B cell (primary cell): Measurements from ENCODE around the gene SMC1B. TPM values are rescaled to one million over a fixed set of nuclear protein-coding genes. Genes with fewer than 3 reads are reported as not detected.

Source experiments
- ATAC-seq: fragments of 200-7000 bp; cut with Tn5 transposase; one replicate; pipeline ENCODE4 v1.10.0; 2021; ENCODE audit warnings: low read depth, mild to moderate bottlenecking, moderate number of reproducible peaks, moderate library complexity
- CTCF ChIA-PET: fragments of 350-600 bp; sonication (Branson Sonifier 250); formaldehyde crosslinking; loops from one replicate; lab custom pipeline; 2021; ENCODE audit warnings: antibody characterized with exemption, inconsistent platforms; lab: Charles Lee
- POLR2A ChIA-PET: fragments of 350-600 bp; sonication (Branson Sonifier 250); formaldehyde crosslinking; loops from one replicate; lab custom pipeline; 2021; ENCODE audit warnings: antibody characterized with exemption; lab: Charles Lee
- DNase-seq: peaks from one replicate; pipeline ENCODE4 v3.0.0; 2013
- H2AFZ ChIP-seq: 2 replicates; pipeline ENCODE4 v1.6.1; 2012; ENCODE audit warnings: mild to moderate bottlenecking, low read depth, low read length; ENCODE audit not compliant: insufficient read depth, poor library complexity, severe bottlenecking
- H3K27ac ChIP-seq, 2 donors: 1 replicate in 1 of 2; 2 replicates in 1 of 2; pipeline ENCODE4 v1.5.1; 2012 to 2013; ENCODE audit warnings: low read length in 2 of 2, mild to moderate bottlenecking in 2 of 2, moderate library complexity in 1 of 2
- H3K27me3 ChIP-seq, 4 experiments: fragments of 200-600 bp in 1 of 4; sonication (generic) in 1 of 4; replicated peaks in 1 of 4; 1 replicate in 2 of 4; 2 replicates in 2 of 4; pipeline versions ENCODE4 v1.6.1 to v1.7.0; 2013 to 2016; ENCODE audit warnings: low read length in 3 of 4, mild to moderate bottlenecking in 2 of 4, mixed read lengths in 1 of 4, moderate library complexity in 1 of 4; ENCODE audit not compliant: insufficient read depth in 4 of 4, control insufficient read depth in 3 of 4; ENCODE audit errors: control extremely low read depth in 1 of 4
- H3K36me3 ChIP-seq, 2 experiments: replicated peaks in 1 of 2; 1 replicate in 1 of 2; 2 replicates in 1 of 2; pipeline versions ENCODE4 v1.6.1 to v1.7.1; 2013; ENCODE audit warnings: low read length in 1 of 2; ENCODE audit not compliant: insufficient read depth in 2 of 2, control insufficient read depth in 1 of 2; ENCODE audit errors: control extremely low read depth in 1 of 2, extremely low read depth in 1 of 2
- H3K4me1 ChIP-seq, 2 donors: fragments of 200-600 bp in 1 of 2; sonication (generic) in 1 of 2; 1 replicate in 1 of 2; 2 replicates in 1 of 2; pipeline versions ENCODE4 v1.5.1 to v1.6.1; 2013 to 2017; ENCODE audit warnings: low read length in 2 of 2; ENCODE audit not compliant: control insufficient read depth in 2 of 2, insufficient read depth in 2 of 2
- H3K4me2 ChIP-seq: replicated peaks from 2 replicates; pipeline ENCODE3; 2012; ENCODE audit warnings: mild to moderate bottlenecking, low read depth, low read length; ENCODE audit not compliant: poor library complexity, severe bottlenecking
- H3K4me3 ChIP-seq, 5 experiments: fragments of 200-600 bp in 1 of 5; sonication (generic) in 1 of 5; 1 replicate in 3 of 5; 2 replicates in 2 of 5; pipeline versions ENCODE4 v1.5.1 to v1.7.0; 2011 to 2016; ENCODE audit warnings: low read length in 4 of 5, mild to moderate bottlenecking in 4 of 5, low read depth in 2 of 5, control low read depth in 1 of 5, moderate library complexity in 1 of 5; ENCODE audit not compliant: insufficient read depth in 1 of 5; ENCODE audit errors: control extremely low read depth in 1 of 5, extremely low read depth in 1 of 5
- H3K79me2 ChIP-seq: fragments of 200-600 bp; sonication (generic); one replicate; pipeline ENCODE4 v1.6.0; 2016; ENCODE audit warnings: low read length; ENCODE audit not compliant: control insufficient read depth, insufficient read depth
- H3K9ac ChIP-seq: fragments of 200-600 bp; sonication (generic); 2 replicates; pipeline ENCODE4 v1.6.1; 2017; ENCODE audit warnings: mild to moderate bottlenecking, low read length, moderate library complexity
- H3K9me3 ChIP-seq, 3 donors: one replicate each; pipeline versions ENCODE4 v1.6.1 to v1.7.1; 2013; ENCODE audit warnings: low read length in 2 of 3; ENCODE audit not compliant: control insufficient read depth in 2 of 3, insufficient read depth in 1 of 3; ENCODE audit errors: control extremely low read depth in 1 of 3
- H4K20me1 ChIP-seq: 2 replicates; pipeline ENCODE4 v1.6.0; 2012; ENCODE audit warnings: mild to moderate bottlenecking, low read length; ENCODE audit not compliant: insufficient read depth, control insufficient read depth, poor library complexity, severe bottlenecking
- H3K27ac Mint-ChIP-seq: one replicate; pipeline ENCODE4 v1.8.0; 2021; ENCODE audit warnings: mixed read lengths
- H3K27me3 Mint-ChIP-seq: one replicate; pipeline ENCODE4 v1.8.0; 2021; ENCODE audit warnings: mixed read lengths
- H3K4me1 Mint-ChIP-seq: one replicate; pipeline ENCODE4 v1.8.0; 2021; ENCODE audit warnings: mixed read lengths
- H3K4me3 Mint-ChIP-seq: one replicate; pipeline ENCODE4 v1.8.0; 2021; ENCODE audit warnings: mixed read lengths
- H3K9me3 Mint-ChIP-seq: one replicate; pipeline ENCODE4 v1.8.0; 2022; ENCODE audit warnings: mixed read lengths; ENCODE audit not compliant: insufficient read depth
- CTCF ChIP-seq: fragments of 200-600 bp; IDR thresholded peaks from one replicate; pipeline ENCODE4 v1.8.0; 2022; ENCODE audit warnings: antibody characterized with exemption, mild to moderate bottlenecking
- EZH2 ChIP-seq: IDR thresholded peaks from 2 replicates; pipeline ENCODE4 v1.6.1; 2012; ENCODE audit warnings: borderline replicate concordance, low read depth, mild to moderate bottlenecking, moderate library complexity, low read length; ENCODE audit not compliant: insufficient read depth, poor library complexity, severe bottlenecking
- WGBS: methylation state at CpG from one replicate; pipeline ENCODE4 v1.1.5; 2013; ENCODE audit warnings: missing lambda C conversion rate; ENCODE audit not compliant: insufficient coverage; 5-methylcytosine and 5-hydroxymethylcytosine counted together
- intact Hi-C: fragments of 100-400 bp; cut with micrococcal nuclease; formaldehyde crosslinking; loops from one replicate; pipeline ENCODE4 v1.10.0; 2022
- polyA plus RNA-seq: library from polyadenylated mRNA; depleted of rRNA; stranded (reverse); fragments of >200 nt; gene quantifications from 2 replicates; pipeline ENCODE4 v1.2.3, GENCODE V29; 2012
- total RNA-seq, 2 donors: library from RNA; stranded (reverse); fragments of 120-200 nt in 1 of 2; gene quantifications; 1 replicate in 1 of 2; 2 replicates in 1 of 2; pipeline versions ENCODE4 v1.2.3 to v1.2.4, GENCODE V29; 2013 to 2022

Gene SMC1B
- total and polyA plus RNA-seq, 2 donors (not counting 1 experiment from before 2014, with no cell fraction given) = 0.07 TPM; not detected in 1

- Histone ChIP-seq H2AFZ (no peak overlapping the region), H3K9me3 (no peaks in the 10 kb centered on the region), H4K20me1 (no peaks in the 10 kb centered on the region), H3K4me1 (no peaks in the 10 kb centered on the region), H3K36me3 (no peaks in the 10 kb centered on the region), H3K9ac (no peak overlapping the region), H3K4me3 (no peak overlapping the region), H3K27me3 (no peaks in the 10 kb centered on the region), H3K4me2 (no peak overlapping the region), H3K79me2 (no peaks in the 10 kb centered on the region), H3K27ac (no peak overlapping the region)
- POLR2A ChIA-PET = no interaction called here
- H3K4me3 Mint-ChIP-seq = no peak overlapping the region
- peaks cover 13% of the 10 kb centered on the region for H3K27me3 Mint-ChIP-seq
- WGBS = 92% methylated on average over 8 of the region's 8 CpGs
- CTCF ChIA-PET = no interaction called here
- no peak for DNase-seq
- no peak for ATAC-seq
- no peak overlapping the region for H3K27ac Mint-ChIP-seq
- TF ChIP-seq CTCF = no peak
- no peak for TF ChIP-seq EZH2
- intact Hi-C loops = no loop called here
- H3K4me1 Mint-ChIP-seq = no peaks in the 10 kb centered on the region
- H3K9me3 Mint-ChIP-seq = no peaks in the 10 kb centered on the region
Observed at GRCh38 chr22:45456811-45457210, 43.4 kb upstream of the SMC1B start.

GRCh38 chr22:45455621-45456020 lies 42.2 kb upstream of the SMC1B start:
- H3K9me3 Mint-ChIP-seq = no peaks in the 10 kb centered on the region
- no peak overlapping the region for H3K27ac Mint-ChIP-seq
- Histone ChIP-seq H3K79me2 (no peaks in the 10 kb centered on the region), H2AFZ (no peak overlapping the region), H3K9ac (no peak overlapping the region), H3K27ac (no peak overlapping the region), H3K4me1 (no peaks in the 10 kb centered on the region), H3K4me3 (no peak overlapping the region), H3K4me2 (no peak overlapping the region), H4K20me1 (no peaks in the 10 kb centered on the region), H3K9me3 (no peaks in the 10 kb centered on the region), H3K36me3 (no peaks in the 10 kb centered on the region), H3K27me3 (peaks cover 0 to 2% (median 0%) of the 10 kb centered on the region in 4 experiments)
- POLR2A ChIA-PET = no interaction called here
- H3K27me3 Mint-ChIP-seq = peaks cover 17% of the 10 kb centered on the region
- H3K4me1 Mint-ChIP-seq = no peaks in the 10 kb centered on the region
- no CpG with 5 or more reads among the region's 4 CpGs for WGBS
- intact Hi-C loops = no loop called here
- TF ChIP-seq CTCF (no peak), EZH2 (no peak)
- no peak overlapping the region for H3K4me3 Mint-ChIP-seq
- no peak for DNase-seq
- no peak for ATAC-seq
- CTCF ChIA-PET = interaction anchor here (1.2 kb wide), 1 partner anchor 21 kb away, joined by 3 read pairs; no protein-coding TSS in a partner anchor
